Keratinocyte (primary cell): ENCODE results near the gene PDIA4. TPM values are rescaled to one million over a fixed set of nuclear protein-coding genes. Genes with fewer than 3 reads are reported as not detected.

ENCODE experiments used
- DNase-seq: peaks from one replicate; pipeline ENCODE4 v3.0.0-alpha.2; 2011; ENCODE audit warnings: low read depth, missing footprints, low spot score
- FAIRE-seq: peaks from 2 replicates; lab custom pipeline; 2011; peaks lifted over from hg19 to GRCh38; lab: Jason Lieb, UNC
- H2AFZ ChIP-seq: 2 replicates; pipeline ENCODE4 v1.6.0; 2012; ENCODE audit warnings: low read length, control low read depth, inconsistent platforms; ENCODE audit not compliant: control insufficient read depth
- H3K27ac ChIP-seq: 2 replicates; pipeline ENCODE4 v1.5.1; 2011; ENCODE audit warnings: low read length; ENCODE audit not compliant: control insufficient read depth, insufficient read depth
- H3K27me3 ChIP-seq: 3 replicates; pipeline ENCODE4 v1.6.0; 2011; ENCODE audit warnings: low read length; ENCODE audit not compliant: control insufficient read depth, insufficient read depth; ENCODE audit errors: extremely low read depth
- H3K36me3 ChIP-seq, 2 experiments: 2 replicates in 1 of 2; 3 replicates in 1 of 2; pipeline ENCODE4 v1.5.1; 2011; ENCODE audit warnings: low read length in 2 of 2, mild to moderate bottlenecking in 1 of 2; ENCODE audit not compliant: control insufficient read depth in 2 of 2, insufficient read depth in 2 of 2; ENCODE audit errors: extremely low read depth in 1 of 2
- H3K4me1 ChIP-seq: 3 replicates; pipeline ENCODE4 v1.5.1; 2011; ENCODE audit warnings: low read length; ENCODE audit not compliant: control insufficient read depth, insufficient read depth; ENCODE audit errors: extremely low read depth
- H3K4me2 ChIP-seq: 3 replicates; pipeline ENCODE4 v1.6.0; 2011; ENCODE audit warnings: low read depth, low read length; ENCODE audit not compliant: control insufficient read depth, insufficient read depth; ENCODE audit errors: extremely low read depth
- H3K4me3 ChIP-seq, 3 experiments: fragments of 200-600 bp in 1 of 3; sonication (generic) in 1 of 3; 2 replicates in 2 of 3; 3 replicates in 1 of 3; pipeline ENCODE4 v1.5.1; 2011 to 2016; ENCODE audit warnings: low read length in 3 of 3, mild to moderate bottlenecking in 3 of 3, control low read depth in 2 of 3, inconsistent platforms in 1 of 3, low read depth in 1 of 3, mixed read lengths in 1 of 3, mixed run types in 1 of 3, moderate library complexity in 1 of 3; ENCODE audit not compliant: control insufficient read depth in 2 of 3, insufficient read depth in 2 of 3; ENCODE audit errors: extremely low read depth in 1 of 3
- H3K79me2 ChIP-seq: 2 replicates; pipeline ENCODE4 v1.6.0; 2012; ENCODE audit warnings: low read length; ENCODE audit not compliant: control insufficient read depth, insufficient read depth
- H3K9ac ChIP-seq: 3 replicates; pipeline ENCODE4 v1.6.0; 2011; ENCODE audit warnings: low read length; ENCODE audit not compliant: control insufficient read depth, insufficient read depth; ENCODE audit errors: extremely low read depth
- H3K9me1 ChIP-seq: 3 replicates; pipeline ENCODE4 v1.6.0; 2011; ENCODE audit warnings: low read length; ENCODE audit not compliant: control insufficient read depth, insufficient read depth; ENCODE audit errors: extremely low read depth
- H3K9me3 ChIP-seq: 2 replicates; pipeline ENCODE4 v1.5.1; 2012; ENCODE audit warnings: low read depth, low read length; ENCODE audit not compliant: control insufficient read depth
- H4K20me1 ChIP-seq: 3 replicates; pipeline ENCODE4 v1.6.0; 2011; ENCODE audit warnings: low read length; ENCODE audit not compliant: control insufficient read depth, insufficient read depth; ENCODE audit errors: extremely low read depth
- CTCF ChIP-seq, 3 experiments: IDR thresholded peaks in 1 of 3; conservative IDR thresholded peaks in 1 of 3; optimal IDR thresholded peaks in 1 of 3; 2 replicates in 2 of 3; 3 replicates in 1 of 3; pipeline versions ENCODE3 to v1.5.1; 2011; ENCODE audit warnings: low read length in 3 of 3, mild to moderate bottlenecking in 3 of 3, moderate library complexity in 2 of 3, control low read depth in 1 of 3, inconsistent platforms in 1 of 3; ENCODE audit not compliant: insufficient read depth in 2 of 3; ENCODE audit errors: extremely low read depth in 1 of 3
- EZH2 ChIP-seq: IDR thresholded peaks from one replicate; pipeline ENCODE4 v1.6.1; 2012; ENCODE audit warnings: inconsistent platforms, mild to moderate bottlenecking, low read length, moderate library complexity
- dilution Hi-C: fragments of 300-500 bp; cut with MboI; formaldehyde crosslinking; loops from one replicate; pipeline ENCODE4 v1.7.0; 2020; ENCODE audit warnings: low sequenced_read_pairs; ENCODE audit not compliant: extremely low pct_ligation_motif_present
- polyA plus RNA-seq, 5 experiments: library from polyadenylated mRNA; depleted of rRNA in 3 of 5; stranded (reverse) in 3 of 5; stranded (forward) in 1 of 5; unstranded in 1 of 5; fragments of >200 nt; gene quantifications; 1 replicate in 1 of 5; 2 replicates in 3 of 5; 3 replicates in 1 of 5; pipeline versions ENCODE4 v1.2.1 to v1.2.3, GENCODE V29; 2011 to 2012; ENCODE audit warnings: missing spikeins in 2 of 5, low read depth in 1 of 5, low replicate concordance in 1 of 5

PDIA4 gene
- polyA plus RNA-seq, 1 donor (not counting 4 experiments of a cell fraction or from before 2014, with no cell fraction given): 145 TPM

GRCh38 chr7:148987010-148987750 is 41.1 kb downstream of the PDIA4 start:
- peaks cover 31% of the 10 kb centered on the region for H3K4me1 ChIP-seq
- peak overlapping the region; percentile 74 for H3K9ac ChIP-seq
- peak overlapping the region; percentile 84 for H2AFZ ChIP-seq
- H3K36me3 ChIP-seq: no peaks in the 10 kb centered on the region
- no peaks in the 10 kb centered on the region for H3K9me3 ChIP-seq
- peak overlapping the region; percentile 88 for H3K4me2 ChIP-seq
- dilution Hi-C loops: no loop called here
- H4K20me1 ChIP-seq: no peaks in the 10 kb centered on the region
- FAIRE-seq (peak; percentile 43), DNase-seq (peak; percentile 77)
- no peaks in the 10 kb centered on the region for H3K79me2 ChIP-seq
- H3K27ac ChIP-seq: peak overlapping the region; percentile 80
- peaks cover 8% of the 10 kb centered on the region for H3K27me3 ChIP-seq
- peak overlapping the region; percentile 52 to 93 (median 79) for H3K4me3 ChIP-seq
- TF ChIP-seq EZH2 (no peak), CTCF (optimal IDR thresholded peaks at IDR 0.05 in 1 of 3, IDR thresholded peaks at IDR 0.05 in 1 of 3, conservative IDR thresholded peaks at IDR 0.05 in 1 of 3; ENCODE audit: extremely low read depth in 1 of 3, insufficient read depth in 2 of 3, low read length in 3 of 3) (no peak)
- no peaks in the 10 kb centered on the region for H3K9me1 ChIP-seq

- H3K36me3 ChIP-seq: no peaks in the 10 kb centered on the region
- no peaks in the 10 kb centered on the region for H3K79me2 ChIP-seq
- peak overlapping the region; percentile 88 for H3K4me2 ChIP-seq
- dilution Hi-C loops: no loop called here
- peaks cover 27% of the 10 kb centered on the region for H3K4me1 ChIP-seq
- no peak overlapping the region for H2AFZ ChIP-seq
- H3K27me3 ChIP-seq: peaks cover 11% of the 10 kb centered on the region
- H3K9ac ChIP-seq: no peak overlapping the region
- H3K9me3 ChIP-seq: no peaks in the 10 kb centered on the region
- peak overlapping the region in 1 of 3 experiments; percentile 46 for H3K4me3 ChIP-seq
- H3K27ac ChIP-seq: no peak overlapping the region
- H4K20me1 ChIP-seq: no peaks in the 10 kb centered on the region
- TF ChIP-seq EZH2 (no peak), CTCF (optimal IDR thresholded peaks at IDR 0.05 in 1 of 3, IDR thresholded peaks at IDR 0.05 in 1 of 3, conservative IDR thresholded peaks at IDR 0.05 in 1 of 3; ENCODE audit: extremely low read depth in 1 of 3, insufficient read depth in 2 of 3, low read length in 3 of 3) (no peak)
- H3K9me1 ChIP-seq: no peaks in the 10 kb centered on the region
- no peak for DNase-seq
- no peak for FAIRE-seq
These were observed 41.6 kb downstream of the PDIA4 start for GRCh38 chr7:148986742-148987009.
